Fibroblast of pulmonary artery (primary cell): ENCODE results near the gene SKP2.
"Not testable (repeated sequence)": the region's sequence is repeated elsewhere in the genome, so short reads cannot be mapped to it uniquely, and the experiment has no call there.

Source experiments
- DNase-seq: peaks from one replicate; pipeline ENCODE4 v3.0.0-alpha.2; 2010; ENCODE audit warnings: low read depth
- H3K4me3 ChIP-seq: replicated peaks from 2 replicates; pipeline ENCODE4 v1.5.1; 2011; ENCODE audit warnings: low read depth, mild to moderate bottlenecking, control low read depth, low read length, moderate library complexity
- TF ChIP-seq, protein P1 (sequence below): IDR thresholded peaks from 2 replicates; pipeline ENCODE4 v1.5.1; 2011; ENCODE audit warnings: mild to moderate bottlenecking, control low read depth, low read length, inconsistent platforms; ENCODE audit errors: missing control alignments

The SKP2 gene

DNA sequence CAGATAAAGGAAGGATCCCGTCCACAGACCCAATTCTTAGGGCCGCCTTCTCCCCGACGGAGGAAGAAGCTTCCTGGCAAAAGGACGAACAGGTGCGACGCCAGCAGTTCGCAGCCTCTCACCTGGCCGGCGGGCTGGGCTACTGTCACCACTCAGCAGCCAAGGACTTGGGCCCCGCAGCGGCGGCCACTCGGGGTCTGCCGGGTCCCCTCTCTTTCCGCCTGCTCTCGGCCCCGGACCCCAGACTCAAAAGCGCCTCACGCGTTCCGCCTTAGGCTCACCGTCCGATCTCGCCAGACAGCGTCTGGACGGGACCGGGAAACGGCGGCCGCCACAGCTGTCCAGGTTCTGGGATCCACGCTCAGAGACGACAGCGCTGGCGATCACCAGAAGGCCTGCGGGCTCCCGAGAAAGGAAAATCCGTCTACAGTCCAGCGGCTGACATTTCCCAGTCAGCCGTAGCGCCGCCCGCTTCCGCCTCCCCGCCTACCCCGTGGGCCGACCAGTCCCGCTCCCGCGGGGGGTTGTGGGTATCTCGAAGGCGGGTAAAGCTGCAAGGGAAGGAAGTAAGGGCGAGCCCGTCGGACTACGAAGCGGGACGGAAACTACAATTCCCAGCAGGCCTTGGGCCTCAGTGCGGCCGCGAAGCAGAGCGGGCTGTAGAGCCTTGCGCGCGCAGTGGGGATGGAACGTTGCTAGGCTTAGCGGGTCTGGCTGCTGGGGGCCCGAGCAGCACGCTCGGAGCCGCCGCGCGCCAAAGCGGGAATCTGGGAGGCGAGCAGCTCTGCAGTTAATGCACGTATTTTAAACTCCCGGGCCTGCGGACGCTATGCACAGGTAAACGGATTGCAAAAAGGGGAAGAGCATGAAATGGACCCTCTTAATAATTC is at the start of gene SKP2, which contains the start of gene LMBRD2:
Gene SKP2 (plus strand): TSS at position 678 of the 890 bp plus-strand sequence. CDS start 152 bp downstream, at position 830.
Gene LMBRD2 (minus strand): TSS at position 454 of the 890 bp plus-strand sequence. CDS start 8,538 bp downstream, outside the sequence.
- TF ChIP-seq, protein P1, sequence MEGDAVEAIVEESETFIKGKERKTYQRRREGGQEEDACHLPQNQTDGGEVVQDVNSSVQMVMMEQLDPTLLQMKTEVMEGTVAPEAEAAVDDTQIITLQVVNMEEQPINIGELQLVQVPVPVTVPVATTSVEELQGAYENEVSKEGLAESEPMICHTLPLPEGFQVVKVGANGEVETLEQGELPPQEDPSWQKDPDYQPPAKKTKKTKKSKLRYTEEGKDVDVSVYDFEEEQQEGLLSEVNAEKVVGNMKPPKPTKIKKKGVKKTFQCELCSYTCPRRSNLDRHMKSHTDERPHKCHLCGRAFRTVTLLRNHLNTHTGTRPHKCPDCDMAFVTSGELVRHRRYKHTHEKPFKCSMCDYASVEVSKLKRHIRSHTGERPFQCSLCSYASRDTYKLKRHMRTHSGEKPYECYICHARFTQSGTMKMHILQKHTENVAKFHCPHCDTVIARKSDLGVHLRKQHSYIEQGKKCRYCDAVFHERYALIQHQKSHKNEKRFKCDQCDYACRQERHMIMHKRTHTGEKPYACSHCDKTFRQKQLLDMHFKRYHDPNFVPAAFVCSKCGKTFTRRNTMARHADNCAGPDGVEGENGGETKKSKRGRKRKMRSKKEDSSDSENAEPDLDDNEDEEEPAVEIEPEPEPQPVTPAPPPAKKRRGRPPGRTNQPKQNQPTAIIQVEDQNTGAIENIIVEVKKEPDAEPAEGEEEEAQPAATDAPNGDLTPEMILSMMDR = no peak
- peak; percentile 98 for DNase-seq
- H3K4me3 ChIP-seq = peak within 1 kb of the TSS; percentile 78

DNA sequence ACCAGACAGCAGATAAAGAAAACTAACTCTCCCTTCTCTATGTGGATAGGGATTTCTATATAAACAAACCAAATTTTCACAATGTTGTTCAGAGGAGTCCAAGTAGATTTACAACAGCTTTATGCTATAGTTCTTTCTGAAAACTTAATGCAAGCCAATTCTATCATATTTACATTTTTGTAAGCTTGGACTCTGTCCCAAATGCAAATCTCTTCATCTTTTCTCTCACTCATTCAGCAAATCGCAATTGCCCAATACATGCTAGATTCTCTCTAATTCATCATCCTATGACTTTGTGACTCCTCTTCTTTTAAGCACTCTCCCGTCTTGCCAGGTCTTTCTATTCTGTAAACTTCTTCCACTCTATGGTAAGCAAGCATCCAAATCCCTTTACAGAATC is 46.1 kb upstream of the SKP2 start:
- DNase-seq = no peak
- H3K4me3 ChIP-seq = no peak overlapping the region
- TF ChIP-seq, protein P1 = no peak

DNA sequence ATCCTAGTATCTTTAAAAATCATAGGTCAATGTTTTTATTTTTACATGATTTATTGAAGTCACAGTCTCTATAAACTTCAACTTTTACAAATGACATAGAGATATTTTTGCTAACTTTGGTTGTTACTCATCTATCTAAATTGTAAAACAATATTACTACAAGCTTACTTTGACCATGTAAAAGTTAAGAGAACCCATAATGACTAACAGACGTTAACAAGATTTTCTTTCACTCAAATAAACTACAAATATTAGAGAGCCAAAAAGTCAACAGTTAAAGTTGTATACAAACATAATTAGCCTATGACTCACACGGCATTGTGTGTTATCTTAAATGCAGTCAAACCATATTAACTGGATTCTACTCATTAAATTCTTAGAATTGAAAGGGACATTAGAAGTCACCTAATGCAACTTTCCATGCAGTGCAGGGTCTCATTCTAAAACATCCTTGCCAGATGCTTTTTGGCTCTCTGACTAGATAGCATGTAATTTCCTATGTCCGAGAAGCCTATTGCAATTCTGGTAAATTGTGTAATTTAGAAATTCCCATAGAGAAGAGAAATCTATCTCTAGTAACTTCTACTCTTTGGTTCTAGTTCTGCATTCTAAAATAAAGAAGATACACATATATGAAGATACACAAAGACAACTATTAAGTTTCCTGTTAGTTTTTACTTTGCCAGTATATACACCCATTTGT is 43.0 kb upstream of the SKP2 start:
- TF ChIP-seq, protein P1 = no peak
- no peak overlapping the region for H3K4me3 ChIP-seq
- DNase-seq = peak; percentile 6

DNA sequence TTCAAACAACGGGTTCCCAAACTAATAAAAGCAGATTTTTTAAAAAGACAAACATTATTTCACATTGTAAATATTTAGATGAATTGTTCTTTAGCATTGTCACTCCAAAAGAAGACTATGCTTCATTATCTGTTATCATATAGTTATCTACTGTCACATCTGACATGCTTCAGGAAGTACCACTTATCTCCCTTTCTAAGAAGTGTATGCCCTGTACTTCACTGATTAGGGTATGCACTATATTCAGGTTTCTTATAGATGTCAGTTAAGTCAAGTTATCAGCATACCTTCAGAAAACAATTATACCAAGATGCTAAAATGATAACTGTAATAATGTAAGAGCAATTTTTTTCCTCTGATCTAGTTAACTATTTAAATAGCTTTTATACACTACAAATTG is 40.7 kb upstream of the SKP2 start:
- TF ChIP-seq, protein P1 = no peak
- no peak overlapping the region for H3K4me3 ChIP-seq
- DNase-seq = no peak

DNA sequence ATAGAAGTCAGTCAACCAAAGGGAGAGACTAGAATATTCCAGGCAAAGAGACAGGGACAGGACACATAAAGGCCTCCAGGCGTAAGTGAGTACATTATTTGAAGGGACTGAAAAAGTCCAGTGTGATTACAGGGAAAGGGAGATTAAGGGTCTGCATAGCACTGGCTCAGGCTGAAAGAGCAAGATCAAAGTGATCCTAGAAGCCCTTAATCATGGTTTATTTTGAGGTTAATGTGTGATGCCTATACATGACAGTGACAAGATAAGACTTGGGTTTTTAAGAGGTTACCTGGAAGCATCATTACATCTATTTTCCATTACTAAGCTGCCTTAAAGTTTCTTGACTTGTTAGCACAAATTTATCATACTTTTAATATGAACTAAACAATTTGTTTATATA is 26.0 kb upstream of the SKP2 start:
- no peak overlapping the region for H3K4me3 ChIP-seq
- DNase-seq = no peak
- TF ChIP-seq, protein P1 = no peak

DNA sequence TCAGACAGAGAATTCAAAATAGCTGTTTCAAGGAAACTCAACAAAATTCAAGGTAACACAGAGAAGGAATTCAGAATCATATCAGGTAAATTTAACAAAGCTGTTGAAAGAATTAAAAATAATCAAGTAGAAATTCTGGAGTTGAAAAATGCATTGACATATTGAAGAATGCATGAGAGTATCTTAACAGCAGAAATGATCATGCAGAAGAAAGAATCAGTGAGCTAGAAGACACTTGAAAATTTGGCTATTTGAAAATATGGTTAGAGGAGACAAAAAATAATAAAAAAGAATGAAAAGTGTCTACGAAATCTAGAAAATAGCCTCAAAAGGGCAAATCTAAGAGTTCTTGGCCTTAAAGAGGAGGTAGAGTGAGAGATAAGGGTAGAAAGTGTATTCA is 23.1 kb upstream of the SKP2 start:
- no peak overlapping the region for H3K4me3 ChIP-seq
- TF ChIP-seq, protein P1 = no peak
- DNase-seq = no peak

DNA sequence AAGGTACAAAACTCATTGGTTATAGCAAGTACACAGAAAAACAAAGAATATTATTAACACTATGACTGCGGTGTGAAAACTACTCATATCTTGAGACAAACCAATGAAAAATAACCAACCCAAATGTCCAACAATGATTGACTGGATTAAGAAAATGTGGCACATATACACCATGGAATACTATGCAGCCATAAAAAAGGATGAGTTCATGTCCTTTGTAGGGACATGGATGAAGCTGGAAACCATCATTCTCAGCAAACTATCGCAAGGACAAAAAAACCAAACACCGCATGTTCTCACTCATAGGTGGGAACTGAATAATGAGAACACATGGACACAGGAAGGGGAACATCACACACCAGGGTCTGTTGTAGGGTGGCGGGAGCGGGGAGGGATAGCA is 22.2 kb upstream of the SKP2 start:
- not testable (repeated sequence) for H3K4me3 ChIP-seq, DNase-seq

DNA sequence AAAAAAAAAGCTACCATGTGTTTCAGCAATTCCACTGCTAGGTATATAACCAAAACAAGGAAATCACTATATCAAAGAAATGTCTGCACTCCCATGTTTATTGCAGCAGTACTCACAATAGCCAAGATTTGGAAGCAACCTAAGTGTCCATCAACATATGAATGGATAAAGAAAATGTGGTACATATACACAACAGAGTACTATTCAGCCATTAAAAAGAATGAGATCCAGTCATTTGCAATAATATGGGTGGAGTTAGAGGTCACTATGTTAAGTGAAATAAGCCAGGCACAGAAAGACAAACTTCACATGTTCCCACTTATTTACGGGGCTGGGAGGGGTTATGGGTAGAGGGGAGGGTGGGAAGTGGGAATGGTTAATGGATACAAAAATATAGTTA is 18.9 kb upstream of the SKP2 start:
- DNase-seq, H3K4me3 ChIP-seq: not testable (repeated sequence)
